Stimulated activated CD8-positive, alpha-beta memory T cell treated with anti-CD3 and anti-CD28 coated beads, Interleukin-4, amount 100 ng/mL, for 24 hours (primary cell): ENCODE results near the gene WDR82.

Experiments
- DNase-seq: peaks from one replicate; pipeline ENCODE4 v3.0.0-alpha.2; 2020; ENCODE audit warnings: low read depth

Gene WDR82

DNA sequence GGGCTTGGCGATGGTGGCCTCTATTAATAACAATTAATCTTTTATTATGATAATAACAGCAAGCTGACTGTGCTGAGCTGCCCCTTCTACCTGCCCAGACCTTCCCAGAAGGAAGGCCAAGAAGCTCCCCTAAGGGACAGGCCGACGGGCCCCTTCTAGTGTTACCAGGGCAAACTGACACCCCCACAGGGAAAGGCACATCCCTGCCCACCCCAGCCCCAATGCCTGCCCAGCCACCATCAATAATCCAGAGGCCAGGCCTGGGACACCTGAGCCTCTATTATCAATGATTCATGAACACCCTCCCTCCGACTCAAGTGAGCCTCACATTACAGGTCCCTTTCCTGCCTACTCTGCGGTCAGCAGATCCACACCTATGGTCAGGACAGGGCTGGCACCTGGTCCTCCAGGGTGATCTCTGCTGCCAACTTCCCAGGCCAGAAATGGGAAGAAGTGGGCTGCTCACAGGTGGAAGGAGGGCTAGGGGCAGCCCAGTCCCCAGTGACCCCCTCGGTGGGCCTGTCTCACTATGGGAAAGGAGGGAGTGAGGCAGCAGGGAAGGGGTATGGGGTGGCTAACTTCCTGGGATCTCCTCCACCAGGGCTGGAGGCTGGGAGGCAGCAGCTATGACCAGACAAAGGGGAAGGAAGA lies 41.3 kb downstream of the WDR82 start:
- no peak for DNase-seq

DNA sequence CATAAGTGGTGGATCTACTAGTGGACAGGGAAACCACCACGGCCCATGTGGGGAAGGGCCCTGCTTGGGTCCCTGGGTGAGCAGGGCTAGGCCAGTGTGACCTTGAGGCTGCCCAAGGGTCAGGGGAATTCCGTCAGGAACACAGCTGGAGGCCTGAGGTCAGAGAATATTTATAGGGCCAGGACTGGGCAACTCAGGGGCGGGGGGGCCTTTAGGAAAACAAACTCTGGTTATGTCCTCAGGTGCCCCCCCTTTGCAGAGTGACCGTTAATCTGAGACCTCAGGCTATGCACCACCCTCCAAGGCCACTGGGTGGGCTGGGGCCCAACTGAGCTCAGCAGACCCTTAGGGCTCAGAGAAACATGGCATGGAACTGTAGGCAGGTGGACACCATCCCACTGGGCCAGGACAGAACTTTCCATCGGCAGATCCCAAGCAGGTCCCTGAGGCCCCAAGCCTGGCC lies 42.0 kb downstream of the WDR82 start:
- DNase-seq: no peak

DNA sequence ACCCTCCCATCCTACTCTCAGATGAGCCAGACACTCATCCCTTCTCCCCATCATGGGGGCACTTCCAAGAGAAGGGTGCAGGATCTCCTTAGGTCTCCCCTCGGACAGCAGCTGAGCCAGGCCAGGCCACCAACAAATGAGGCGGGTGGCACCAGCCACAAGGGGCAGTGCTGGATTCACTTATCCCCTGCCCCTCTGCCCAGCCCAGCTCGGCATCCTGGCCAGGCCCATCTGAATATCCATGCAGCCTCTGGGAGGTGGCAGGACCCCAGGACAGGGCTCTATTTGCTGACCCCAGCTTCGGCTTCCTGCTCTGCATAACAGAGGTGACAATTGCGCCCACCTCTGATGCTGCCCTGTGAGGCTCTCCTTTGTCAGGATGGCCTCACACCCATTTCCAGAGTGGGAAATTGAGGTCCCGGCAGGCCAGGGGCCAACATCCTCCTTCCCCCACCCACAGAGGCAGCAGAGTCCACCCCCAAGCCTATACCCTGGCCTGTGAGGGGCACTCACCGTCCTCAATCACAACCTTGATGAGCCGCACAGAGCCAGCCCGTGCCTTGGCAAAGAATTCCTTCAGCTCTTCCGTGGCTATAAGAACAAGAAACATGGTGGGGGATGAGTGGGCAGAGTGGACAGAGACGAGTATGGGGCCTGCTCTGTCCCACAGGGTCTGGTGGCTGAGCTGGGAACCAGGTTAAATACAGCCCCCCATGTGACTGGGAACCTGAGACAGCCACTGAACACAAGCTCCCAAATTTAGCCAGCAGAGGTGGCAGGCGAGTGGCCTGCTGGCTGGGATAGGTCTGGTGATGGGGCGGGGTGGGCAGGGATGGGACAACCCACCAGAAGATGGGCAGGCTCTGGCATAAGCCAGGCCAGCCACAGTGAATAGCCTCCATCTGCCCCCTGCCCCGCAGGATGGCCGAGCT lies 43.7 kb downstream of the WDR82 start:
- DNase-seq: no peak

DNA sequence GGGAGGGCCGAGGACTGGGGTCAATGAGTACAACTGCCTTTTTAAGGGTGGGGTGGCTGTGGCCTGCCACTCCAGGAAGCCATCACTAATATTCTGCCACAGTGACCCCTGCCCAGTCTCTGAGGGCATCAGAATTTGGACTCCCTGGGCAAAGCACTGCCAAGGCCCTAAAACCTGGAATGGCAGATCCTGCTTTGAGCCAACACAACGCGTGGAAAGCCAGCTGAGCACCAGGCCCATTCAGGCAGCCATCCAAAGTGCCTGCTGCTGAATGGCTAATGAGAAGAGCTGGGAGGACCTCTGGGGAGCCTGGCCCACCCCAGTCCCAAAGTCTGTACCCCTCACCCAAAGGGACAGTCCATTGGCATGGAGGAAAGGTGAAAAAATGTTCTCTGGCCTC lies 44.5 kb downstream of the WDR82 start:
- no peak for DNase-seq

DNA sequence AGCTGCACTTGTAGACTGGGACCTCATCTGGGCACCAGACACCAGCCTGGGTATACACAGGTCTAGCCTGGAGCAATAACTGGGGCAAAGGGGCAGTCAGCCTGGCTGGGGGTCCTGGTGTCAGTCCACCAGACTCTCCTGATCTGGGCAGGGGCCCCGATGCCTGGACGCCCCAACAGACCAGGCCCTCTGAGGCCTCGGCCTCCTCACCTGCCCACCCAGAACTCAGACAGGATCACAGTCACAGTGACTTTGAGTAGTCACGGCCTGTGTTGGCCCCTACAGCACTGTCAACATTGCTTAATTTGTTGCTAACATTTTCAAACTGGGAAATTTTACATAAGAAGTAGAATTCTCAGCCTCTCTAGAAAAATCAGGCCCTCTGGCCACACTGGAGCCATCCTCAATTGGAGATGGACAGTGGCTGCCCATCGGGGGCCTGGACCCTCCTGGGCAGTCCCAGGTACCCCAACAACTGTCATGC lies 45.3 kb downstream of the WDR82 start:
- DNase-seq: no peak

DNA sequence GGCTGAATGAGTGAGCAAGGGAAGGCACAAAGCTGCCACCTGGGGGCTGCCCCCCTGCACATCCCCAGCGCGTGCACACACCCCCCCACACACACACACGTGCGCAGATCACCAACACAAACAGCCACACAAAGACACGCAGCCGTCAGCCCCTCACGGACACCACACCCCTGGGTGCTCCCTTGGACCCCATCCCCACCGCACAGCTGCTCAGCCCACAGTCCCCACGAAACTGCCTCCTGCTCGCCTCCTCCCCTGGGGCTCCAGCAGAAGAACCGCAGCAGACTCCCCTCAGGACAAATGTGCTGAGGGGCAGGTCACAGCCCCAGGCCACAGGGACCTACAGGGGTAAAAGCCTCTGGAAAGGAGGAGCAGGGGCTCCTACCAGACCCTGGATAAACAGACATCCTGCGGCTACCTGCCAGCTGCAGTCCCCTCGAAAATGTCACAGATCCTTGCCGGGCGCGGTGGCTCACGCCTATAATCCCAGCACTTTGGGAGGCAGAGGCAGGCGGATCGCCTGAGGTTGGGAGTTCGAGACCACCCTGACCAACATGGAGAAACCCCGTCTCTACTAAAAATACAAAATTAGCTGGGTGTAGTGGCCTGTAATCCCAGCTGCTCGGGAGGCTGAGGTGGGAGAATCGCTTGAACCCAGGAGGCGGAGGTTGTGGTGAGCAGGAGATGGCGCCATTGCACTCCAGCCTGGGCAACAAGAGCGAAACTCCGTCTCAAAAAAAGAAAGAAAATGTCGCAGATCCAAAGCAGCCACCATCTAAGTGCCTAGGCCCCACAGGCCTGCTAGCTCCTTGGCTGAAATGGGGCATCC lies 46.0 kb downstream of the WDR82 start:
- DNase-seq: no peak

DNA sequence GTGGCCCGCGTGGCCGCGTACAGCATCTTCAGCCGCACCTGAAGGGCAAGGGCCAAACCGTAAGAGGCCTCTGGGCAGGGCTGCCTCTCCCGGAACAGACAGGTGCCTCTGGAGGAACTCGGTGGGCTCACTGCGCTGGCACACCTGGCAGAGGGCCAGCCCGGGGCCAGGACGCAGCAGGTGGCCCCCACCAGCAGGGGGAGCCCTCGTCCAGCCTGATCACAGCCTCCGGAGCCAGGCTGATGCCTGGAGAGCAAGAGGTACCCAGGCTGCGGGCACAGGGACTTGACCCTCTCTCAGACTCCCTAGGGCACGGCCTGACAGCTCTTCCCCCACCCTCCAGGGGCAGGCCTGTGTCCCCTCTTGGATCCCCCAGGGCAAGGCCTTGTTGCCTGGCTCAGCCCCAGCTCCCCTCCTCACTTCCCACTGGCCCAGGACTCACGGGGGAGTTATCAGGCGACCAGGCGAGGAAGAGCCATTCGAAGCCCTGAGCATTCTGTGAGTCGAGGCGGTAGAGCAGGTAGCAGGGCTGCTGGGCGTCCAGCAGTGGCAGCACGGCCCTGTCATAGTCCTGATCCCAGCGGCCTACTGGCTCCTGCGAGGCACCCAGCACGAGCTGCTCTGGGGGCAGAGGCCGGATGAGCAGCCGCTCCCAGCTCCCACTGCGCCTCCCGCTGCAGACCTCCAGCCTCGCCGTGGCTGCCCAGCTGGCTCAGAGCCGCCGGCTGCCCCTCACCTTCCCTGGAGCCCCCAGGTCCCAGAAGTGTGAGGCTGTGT lies 46.8 kb downstream of the WDR82 start:
- DNase-seq: peak; percentile 85

DNA sequence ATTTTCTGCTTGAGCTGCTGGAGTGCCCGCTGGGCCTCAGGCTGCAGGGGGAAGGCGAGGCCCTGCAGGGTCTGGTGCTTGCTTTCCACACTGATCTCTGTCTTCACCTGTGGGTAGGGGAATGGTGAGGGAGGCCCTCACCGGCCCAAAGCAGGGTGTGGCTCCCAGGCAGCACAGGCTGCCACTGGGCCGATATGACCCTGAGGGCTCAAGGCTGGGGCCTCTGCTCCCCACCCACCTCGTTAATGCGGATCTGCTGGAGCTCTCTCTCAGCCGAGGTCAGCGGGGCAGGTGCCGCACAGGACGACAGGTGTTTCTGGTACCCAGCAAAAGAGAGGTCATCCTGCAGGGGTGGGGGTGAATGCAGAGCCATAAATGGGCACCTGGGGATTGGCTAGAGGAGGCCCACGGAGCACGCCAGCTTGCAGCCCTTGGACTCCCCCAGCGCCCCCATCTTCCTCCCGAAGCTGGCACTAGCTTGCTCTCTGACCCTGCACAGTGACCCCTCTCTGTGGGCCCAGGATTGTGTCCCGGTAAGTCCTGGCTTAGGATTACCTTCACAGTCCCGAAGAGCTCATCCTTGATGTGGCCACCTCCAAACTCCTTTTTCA lies 47.5 kb downstream of the WDR82 start:
- no peak for DNase-seq

DNA sequence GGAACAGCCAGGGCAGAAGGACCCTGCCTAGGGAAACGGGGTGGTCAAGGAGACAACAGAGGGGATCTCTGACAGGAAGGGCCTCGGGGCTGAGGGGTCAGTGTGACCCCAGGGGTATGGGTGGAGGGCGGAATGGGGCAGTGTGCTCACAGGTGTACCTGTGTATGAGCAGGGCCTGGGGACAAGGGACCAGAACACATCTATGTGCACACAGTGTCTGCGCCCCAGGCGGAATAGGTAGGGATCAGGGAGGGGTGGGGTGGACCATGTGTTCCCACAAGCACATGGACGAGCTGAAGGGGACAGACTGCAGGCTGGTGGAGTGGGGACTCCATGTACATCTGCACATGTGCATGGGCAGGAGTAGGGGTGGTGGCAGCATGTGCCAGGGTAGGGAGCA lies 48.0 kb downstream of the WDR82 start:
- no peak for DNase-seq

DNA sequence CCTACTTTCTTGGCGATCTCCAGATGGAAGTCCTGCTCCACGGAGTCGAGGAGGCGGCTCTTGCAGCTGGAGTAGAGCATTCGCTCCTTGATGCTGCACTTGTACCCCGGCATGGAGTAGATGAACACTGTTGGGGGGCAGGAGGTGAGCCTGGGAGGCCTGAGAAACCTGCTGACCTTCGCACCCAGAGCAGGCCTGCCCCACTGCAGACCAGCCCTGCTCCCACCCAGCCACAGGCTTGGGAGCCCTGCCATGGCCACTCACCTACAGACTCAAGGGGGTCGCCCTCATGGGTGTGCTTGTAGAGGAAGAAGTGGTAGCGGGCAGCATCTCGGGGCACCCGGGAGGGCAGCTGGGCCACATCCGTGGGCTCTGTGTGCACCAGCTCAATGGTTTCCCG lies 48.8 kb downstream of the WDR82 start:
- DNase-seq: no peak

DNA sequence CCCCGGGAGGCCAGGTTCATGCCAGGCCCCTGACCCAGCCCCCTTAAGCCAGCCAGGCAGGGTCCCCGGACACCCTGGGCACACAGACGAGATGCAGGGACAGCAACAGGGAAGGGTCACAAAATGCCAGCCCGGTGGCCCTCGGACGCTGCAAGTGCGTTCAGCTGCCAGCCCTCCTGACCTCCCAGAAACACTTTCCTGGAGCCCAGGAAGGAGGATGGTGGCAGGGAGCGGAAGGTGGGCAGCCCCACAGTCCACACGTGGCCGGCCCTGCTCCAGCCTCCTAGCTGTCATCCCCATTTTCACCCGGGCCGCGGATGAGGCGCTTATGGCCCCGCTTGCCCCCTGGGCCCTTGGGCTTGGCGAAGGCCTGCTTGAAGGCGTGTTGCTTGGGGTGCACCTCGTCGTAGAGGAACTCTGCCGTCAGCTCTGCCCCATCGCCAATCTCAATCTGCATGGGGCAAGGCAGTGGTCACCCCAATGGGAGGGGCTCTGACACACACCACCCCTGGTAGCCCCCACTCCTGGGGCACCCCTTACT lies 49.6 kb downstream of the WDR82 start:
- DNase-seq: no peak

DNA sequence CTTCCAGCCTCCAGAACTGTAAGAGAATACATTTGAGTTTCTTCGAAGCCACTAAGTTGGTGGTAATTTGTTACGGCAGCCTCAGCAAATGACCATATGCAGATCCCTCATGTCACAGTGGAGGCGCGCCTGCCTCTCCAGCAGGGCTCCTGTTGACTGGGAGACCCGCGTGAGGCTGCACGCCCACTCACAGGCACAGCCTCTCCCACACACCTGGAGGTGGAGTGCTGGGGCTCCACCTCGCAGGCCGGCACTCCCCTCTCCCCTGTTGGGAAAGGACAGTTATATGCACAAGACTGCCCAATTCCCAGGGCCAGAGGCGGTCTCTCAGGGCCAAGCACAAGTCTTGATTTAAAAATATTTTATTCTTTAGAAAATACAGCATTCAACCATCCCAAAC lies 50.2 kb downstream of the WDR82 start:
- no peak for DNase-seq

DNA sequence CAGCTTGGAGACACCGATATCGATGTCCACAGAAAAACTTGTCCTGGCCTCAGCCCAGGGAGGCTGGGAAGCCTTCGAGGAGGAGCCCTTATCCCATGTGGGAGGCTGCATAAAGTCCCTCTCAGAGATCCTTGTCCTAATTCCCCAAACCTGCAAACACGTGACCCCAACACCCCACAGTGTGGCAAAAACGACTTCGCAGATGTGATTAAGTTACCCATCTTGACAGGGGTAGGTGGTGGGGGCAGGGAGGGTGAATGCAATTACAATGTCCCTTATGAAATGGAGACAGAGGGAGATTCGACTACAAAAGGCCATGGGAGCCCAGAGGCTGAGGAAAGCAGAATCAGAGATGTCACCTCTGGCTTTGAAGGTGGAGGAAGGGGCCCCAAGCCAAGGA lies 50.7 kb downstream of the WDR82 start:
- DNase-seq: no peak

DNA sequence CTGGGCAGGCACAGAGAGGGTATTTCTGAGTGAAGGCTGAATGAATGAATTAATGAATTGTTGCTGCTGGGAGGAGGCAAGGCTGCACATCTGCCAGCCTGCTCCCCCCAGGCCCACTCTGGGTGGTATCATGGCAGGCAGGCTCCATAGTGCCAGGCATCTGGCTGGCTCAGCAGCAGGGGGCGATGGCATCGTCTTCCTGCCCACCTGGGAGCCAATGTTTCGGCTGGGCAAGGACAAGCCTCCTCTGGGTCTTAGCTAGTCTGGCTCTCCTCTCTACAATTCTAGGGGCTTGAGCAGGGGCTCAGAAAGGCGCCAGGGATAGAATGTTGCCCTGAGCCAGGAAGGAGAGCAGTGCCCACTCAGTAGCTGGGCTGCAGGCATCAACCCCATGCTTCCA lies 51.3 kb downstream of the WDR82 start:
- DNase-seq: no peak

DNA sequence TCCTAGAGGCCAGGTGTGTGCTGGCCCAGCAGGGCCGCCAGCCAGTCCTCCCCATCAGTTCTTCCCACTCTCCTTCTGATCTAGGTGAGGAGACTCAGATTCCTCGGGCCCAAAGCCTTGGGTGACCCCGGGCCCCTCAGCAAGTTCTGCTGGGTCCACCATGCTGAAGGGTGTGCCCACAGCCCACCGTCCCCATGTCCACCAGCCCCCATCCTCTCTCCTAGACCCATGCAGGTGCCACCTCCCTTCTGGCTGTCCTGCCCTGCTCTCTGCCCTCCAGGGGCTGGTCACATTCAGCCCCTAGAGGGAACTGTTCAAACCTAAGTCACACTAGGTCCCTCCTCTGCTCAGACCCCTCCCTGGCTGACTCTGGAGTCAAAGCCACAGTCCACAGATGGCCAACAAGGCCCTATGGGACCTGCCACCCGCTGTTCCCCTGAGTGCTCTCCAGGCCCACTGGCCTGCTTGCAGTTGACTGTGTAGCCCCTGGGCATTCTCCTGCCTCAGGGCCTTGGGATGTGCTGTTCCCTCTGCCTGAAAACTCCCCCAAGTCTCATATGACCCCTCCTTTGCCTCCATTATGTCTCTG lies 52.1 kb downstream of the WDR82 start:
- DNase-seq: no peak

DNA sequence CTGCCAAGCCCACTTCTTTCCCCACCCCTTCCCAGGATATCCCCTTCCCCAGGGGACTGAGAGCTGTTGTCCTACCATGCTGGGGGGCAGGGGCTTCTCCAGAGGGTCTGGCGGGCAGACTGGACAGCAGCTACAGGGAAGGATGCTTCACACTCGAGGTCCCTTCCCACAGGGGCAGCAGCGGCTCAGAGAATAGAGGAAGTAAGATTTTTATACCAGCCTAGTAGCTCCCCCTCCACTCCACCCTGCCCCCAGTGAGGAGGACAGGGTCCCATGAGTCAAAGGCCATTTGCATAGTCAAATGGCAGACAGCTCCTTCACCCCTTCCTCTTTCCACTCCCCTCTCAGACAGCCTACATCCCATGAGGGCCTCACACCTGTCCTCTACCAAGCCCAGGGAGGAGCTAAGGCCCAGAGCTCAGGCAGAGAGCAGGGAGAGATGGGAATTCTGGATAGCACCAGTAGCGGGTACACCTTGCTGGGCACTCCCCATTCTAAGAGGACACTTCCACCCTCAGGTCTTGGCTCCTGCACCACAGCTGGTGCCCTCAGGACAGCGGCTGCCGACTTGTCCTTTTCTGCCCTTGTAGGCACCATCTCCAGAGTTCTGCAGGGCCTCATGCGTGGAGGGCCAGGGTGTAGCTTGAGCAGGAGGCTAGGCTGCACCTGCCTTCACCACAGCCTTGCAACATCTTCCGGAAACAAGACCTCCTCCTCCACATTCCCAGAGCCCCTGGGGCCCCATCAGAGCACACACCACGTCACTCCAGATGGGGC lies 52.8 kb downstream of the WDR82 start, which contains the start of gene TLR9:
TSS of gene TLR9 (minus strand) at position 194 of the 777 bp plus-strand sequence. CDS start at position 78, 116 bp downstream.
- DNase-seq: no peak

DNA sequence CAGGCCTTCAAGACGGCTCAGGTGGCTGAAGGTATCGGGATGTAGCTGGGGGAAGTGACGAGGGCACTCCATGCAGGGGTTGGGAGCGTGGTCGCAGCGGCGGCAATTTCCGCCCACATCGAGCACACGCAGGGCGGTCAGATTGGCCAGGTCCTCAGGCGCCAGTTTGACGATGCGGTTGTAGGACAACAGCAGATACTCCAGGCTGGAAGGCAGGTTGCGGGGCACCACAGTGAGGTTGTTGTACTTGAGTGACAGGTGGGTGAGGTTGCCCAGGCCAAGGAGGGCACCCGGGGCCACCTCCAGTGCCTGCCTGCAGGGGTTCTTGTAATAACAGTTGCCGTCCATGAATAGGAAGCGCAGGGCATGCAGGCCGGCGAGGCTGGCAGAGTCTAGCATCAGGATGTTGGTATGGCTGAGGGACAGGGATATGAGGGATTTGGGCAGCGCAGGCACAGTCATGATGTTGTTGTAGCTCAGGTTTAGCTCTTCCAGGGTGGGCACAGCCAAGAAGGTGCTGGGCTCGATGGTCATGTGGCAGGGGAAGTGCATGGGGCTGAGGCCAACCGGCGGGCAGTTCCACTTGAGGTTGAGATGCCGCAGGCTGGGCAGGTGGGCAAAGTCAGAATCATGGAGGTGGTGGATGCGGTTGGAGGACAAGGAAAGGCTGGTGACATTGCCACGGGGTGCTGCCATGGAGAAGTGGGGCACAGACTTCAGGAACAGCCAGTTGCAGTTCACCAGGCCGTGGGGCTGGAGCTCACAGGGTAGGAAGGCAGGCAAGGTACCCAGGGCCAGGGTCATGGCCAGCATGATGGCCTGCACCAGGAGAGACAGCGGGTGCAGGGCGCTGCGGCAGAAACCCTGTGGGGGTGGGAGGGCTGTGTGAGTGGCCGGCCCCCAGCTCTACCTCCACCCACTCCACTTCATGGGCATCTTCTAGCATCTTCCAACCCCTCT lies 54.7 kb downstream of the WDR82 start:
- DNase-seq: no peak
